COR-L47 (cell line): ENCODE results near the gene RPRD1B.
"Not testable (repeated sequence)": the region's sequence is repeated elsewhere in the genome, so short reads cannot be mapped to it uniquely, and the experiment has no call there.

Source experiments
- DNase-seq: peaks from one replicate; lab custom pipeline; 2025; lab: John Stamatoyannopoulos, UW

Gene RPRD1B

DNA sequence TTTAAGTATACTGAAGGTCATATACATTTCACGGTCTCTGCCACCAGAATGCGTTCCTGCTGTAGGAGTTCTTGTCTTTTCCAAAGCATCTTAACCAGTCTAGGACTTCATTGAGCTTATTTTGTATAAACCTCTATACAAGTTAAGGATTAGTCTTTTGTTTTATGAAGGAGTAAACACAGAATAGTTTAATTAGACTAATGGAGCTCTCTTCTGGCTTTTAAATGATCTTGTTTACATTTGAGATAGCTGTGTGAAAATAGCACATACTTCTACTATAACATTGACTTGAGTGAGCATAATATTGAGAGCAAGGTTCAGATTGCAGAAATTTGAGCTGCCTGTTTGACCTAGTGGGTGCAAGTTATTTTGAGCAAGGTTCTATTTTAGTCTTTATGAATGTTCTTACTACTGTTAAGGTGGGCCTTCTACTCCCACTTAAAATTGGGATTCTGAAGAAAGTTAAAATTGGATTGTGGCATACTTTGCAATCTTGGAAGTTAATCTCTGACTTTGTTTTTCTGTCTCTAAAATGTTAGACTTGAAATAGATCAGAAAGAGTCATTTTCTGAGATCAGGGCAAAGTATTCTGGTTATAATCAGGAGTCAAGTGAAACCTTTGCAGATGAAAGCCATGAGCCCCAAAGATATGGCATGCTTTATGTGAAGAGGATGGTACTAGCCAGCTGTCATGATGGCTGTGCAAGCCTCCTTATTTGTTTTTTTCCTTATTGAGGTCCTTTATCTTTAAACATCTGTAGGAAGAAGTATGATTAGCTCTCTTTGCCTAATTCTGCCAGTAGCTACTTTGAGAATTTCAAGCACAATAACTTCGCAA is 41.8 kb downstream of the RPRD1B start:
- DNase-seq: no peak

- DNase-seq: no peak
Measured at GRCh38 chr20:38076548-38076947, 43.0 kb downstream of the RPRD1B start.

- no peak for DNase-seq
Measured at GRCh38 chr20:38078084-38078483, 44.5 kb downstream of the RPRD1B start.

- DNase-seq: no peak
Measured at GRCh38 chr20:38079353-38079752, 45.8 kb downstream of the RPRD1B start.

- DNase-seq: no peak
Measured at GRCh38 chr20:38081575-38081974, 48.0 kb downstream of the RPRD1B start.

DNA sequence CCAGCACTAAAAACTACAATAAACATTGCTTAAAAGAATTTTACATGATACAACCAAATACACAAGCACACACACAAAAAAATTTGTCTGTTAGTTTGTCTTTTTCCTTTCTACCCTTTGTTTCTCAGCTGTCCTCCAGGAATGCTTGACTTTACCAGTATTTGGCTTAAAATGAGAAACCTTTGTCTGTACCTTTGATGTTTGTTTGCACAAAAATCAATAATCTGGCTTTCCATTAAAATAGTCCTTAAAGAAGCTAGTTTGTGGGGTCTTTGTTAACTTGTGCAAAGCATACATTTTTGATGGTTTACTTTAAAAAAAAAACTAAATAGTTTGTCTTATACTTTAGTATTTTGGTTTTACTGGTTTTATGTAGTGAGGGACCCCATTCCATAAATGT is 49.3 kb downstream of the RPRD1B start:
- no peak for DNase-seq

GRCh38 chr20:38083338-38084048 is 49.9 kb downstream of the RPRD1B start:
- no peak for DNase-seq

DNA sequence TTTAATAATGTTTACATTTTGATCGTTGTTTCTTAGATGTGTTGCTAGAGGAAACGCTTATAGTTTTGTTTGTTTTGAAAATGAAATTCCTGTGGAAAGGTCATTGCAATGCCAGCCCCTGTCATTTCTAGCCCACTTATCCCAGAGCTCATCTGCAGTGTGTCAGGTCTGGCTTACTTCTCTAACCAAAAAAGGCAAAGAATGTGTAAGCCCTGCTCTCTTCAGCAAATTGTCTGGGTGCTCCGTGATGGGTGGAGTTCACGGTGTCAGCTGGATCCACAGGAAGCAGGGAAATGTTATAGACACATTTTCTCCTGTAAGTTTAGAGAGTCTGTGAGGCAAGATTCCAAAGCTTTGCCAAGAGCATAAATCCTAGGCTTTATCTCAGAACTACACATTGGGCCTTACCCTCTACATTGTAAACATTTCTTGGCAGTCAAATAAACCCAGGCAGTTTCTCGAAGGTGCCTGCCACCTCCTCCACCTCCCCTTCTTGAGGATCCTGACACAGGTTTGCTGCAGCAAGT is 50.9 kb downstream of the RPRD1B start:
- DNase-seq: no peak

- DNase-seq: no peak
Measured at GRCh38 chr20:38085026-38085425, 51.5 kb downstream of the RPRD1B start.

DNA sequence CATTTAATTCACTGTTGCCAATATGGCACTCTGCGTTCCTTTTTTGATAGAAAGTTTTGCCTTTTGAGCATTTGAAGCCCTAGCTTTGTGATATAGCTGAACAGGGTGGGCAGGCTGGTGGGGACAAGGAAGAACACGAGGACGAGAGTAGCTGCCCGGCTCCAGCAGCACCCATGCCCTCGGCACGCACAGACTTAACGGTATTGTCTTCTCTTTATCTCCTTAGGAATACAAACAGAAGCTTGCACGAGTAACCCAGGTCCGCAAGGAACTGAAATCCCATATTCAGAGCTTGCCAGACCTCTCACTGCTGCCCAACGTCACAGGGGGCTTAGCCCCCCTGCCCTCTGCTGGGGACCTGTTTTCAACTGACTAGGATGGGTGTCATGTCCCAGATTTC is 56.0 kb downstream of the RPRD1B start:
- DNase-seq: no peak

GRCh38 chr20:38090061-38090460 is 56.5 kb downstream of the RPRD1B start:
- no peak for DNase-seq

- DNase-seq: no peak
Measured at GRCh38 chr20:38091441-38092216, 58.1 kb downstream of the RPRD1B start.

GRCh38 chr20:38092260-38092857 is 58.8 kb downstream of the RPRD1B start:
- no peak for DNase-seq

GRCh38 chr20:38092915-38093314 is 59.4 kb downstream of the RPRD1B start:
- no peak for DNase-seq

DNA sequence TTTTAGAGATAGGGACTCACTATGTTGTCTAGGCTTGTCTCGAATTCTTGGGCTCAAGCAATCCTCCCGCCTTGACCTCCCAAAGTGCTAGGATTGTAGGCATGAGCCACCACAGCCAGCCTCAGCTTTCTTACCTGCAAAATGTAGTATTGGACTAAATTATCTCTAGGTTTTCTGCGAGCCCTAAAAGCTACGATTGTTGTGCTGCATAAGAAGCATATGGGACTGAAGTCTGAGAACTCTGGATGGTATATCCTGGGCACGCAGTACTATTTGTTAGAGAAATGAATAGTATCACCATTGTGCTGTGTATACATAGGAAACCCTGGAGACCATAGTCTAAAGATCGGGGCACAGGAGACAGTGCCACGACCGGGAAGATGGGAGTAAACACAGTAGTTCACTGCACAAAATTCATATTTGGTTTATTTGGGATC is 60.1 kb downstream of the RPRD1B start:
- DNase-seq: no peak

- DNase-seq: no peak
Measured at GRCh38 chr20:38094373-38094891, 60.9 kb downstream of the RPRD1B start.

DNA sequence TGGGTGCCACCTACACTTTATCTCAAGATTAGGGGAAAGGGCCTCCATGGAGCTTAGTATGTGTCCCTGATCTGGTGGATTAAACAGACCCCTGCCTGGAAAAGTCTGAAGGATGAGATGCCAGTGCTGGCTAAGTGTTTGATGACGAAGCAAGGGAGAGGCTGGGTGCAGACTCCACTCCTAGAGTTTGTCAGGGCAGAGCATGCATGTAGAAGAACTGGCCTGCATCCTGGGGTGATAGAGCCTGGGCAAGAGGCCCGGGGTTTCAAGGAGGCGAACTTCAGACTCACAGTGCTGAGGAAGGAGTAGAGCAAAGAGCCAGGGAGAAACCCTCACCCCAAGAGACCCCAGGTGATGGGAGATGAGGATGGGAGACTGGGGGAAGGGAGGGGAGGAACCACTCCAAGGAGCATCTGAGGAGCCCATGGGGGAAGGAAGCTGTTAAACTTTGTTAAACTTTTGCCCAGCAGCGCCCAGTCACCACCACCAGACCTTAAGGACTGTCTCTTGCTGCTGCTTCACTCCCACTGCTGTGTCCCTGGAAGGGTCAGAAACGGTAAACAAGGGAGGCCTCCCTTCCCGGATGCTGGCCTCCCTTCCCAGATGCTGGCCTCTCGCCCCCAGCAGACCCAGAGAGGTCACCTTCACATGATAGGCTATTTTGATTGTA is 61.6 kb downstream of the RPRD1B start:
- no peak for DNase-seq

- no peak for DNase-seq
Measured at GRCh38 chr20:38098952-38099351, 65.4 kb downstream of the RPRD1B start.

GRCh38 chr20:38102206-38102605 is 68.7 kb downstream of the RPRD1B start:
- DNase-seq: not testable (repeated sequence)

GRCh38 chr20:38104285-38104684 is 70.7 kb downstream of the RPRD1B start:
- DNase-seq: no peak

DNA sequence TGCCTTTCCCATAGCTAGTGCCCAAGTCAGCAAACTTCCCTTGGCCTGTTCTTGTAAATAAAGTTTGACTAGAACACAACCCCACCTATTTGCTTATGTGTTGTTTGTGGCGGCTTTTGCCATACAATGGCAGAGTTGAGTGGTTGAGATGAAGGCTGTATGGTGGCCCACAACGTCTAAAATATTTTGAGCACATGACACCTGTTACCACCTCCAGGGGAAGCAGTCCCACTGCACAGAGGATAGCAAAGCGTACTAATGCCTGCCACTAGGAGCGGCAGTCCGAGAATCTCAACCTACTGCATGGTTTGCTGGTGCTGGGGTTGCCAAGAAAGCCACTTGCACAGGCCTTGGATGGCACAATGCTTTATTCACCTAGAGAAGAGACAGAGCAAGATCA is 72.9 kb downstream of the RPRD1B start:
- no peak for DNase-seq
